ENCODE data around the gene ZBTB7C. TPM values are rescaled to one million over a fixed set of nuclear protein-coding genes. Genes with fewer than 3 reads are reported as not detected.
A peak's percentile ranks its signal among the peaks of the same experiment; 100 is the strongest.

The ZBTB7C gene
- polyA plus RNA-seq, 1 of the 3 experiments (the other 2 are of a cell fraction) = 0.05 TPM

GRCh38 chr18:48405978-48406377 is 3.2 kb downstream of the ZBTB7C start (continued):
- no peak for TF ChIP-seq TAF1 (IDR thresholded peaks at IDR 0.05; ENCODE audit: borderline replicate concordance, low read depth, low read length)
- TF ChIP-seq MAX (IDR thresholded peaks at IDR 0.05; ENCODE audit: low read depth) = no peak
- no peak for TF ChIP-seq NFIC (IDR thresholded peaks at IDR 0.05; ENCODE audit: borderline replicate concordance)
- TF ChIP-seq EP300 (IDR thresholded peaks at IDR 0.05; ENCODE audit: borderline replicate concordance in 1 of 2, low read depth in 1 of 2, low read length in 1 of 2) = no peak
- TF ChIP-seq SMC3 (IDR thresholded peaks at IDR 0.05; ENCODE audit: low read depth, low read length) = no peak
- no peak for TF ChIP-seq POLR2AphosphoS5 (IDR thresholded peaks at IDR 0.05; ENCODE audit: low read depth, low read length)
- no peak for TF ChIP-seq GATA2 (CRISPR knock-in tag; IDR thresholded peaks at IDR 0.05)
- no peak for TF ChIP-seq MEF2A (IDR thresholded peaks at IDR 0.05; ENCODE audit: borderline replicate concordance, low read depth)
- TF ChIP-seq USF1 (IDR thresholded peaks at IDR 0.05; ENCODE audit: borderline replicate concordance, low read depth) = no peak
- TF ChIP-seq TEAD4 (IDR thresholded peaks at IDR 0.05; ENCODE audit: borderline replicate concordance, insufficient read depth) = no peak
- TF ChIP-seq, protein P1, sequence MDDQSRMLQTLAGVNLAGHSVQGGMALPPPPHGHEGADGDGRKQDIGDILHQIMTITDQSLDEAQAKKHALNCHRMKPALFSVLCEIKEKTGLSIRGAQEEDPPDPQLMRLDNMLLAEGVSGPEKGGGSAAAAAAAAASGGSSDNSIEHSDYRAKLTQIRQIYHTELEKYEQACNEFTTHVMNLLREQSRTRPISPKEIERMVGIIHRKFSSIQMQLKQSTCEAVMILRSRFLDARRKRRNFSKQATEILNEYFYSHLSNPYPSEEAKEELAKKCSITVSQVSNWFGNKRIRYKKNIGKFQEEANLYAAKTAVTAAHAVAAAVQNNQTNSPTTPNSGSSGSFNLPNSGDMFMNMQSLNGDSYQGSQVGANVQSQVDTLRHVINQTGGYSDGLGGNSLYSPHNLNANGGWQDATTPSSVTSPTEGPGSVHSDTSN (IDR thresholded peaks at IDR 0.05) = no peak
- no peak for TF ChIP-seq RAD21 (IDR thresholded peaks at IDR 0.05; ENCODE audit: low read length)

- no peak overlapping the region; the same call in 1 of the 2 replicates for H3K4me2 ChIP-seq
- CTCF ChIA-PET = interaction anchor here (0.7 to 2.8 kb wide), 3 partner anchors 15 to 382 kb away, joined by 3 to 13 read pairs (median 3); no protein-coding TSS in a partner anchor
- peak; percentile 42 for DNase-seq
Observed at GRCh38 chr18:48404716-48405507, 4.3 kb downstream of the ZBTB7C start.

More at GRCh38 chr18:48404716-48405507, 4.3 kb downstream of the ZBTB7C start:
- Histone ChIP-seq H4K20me1 (ENCODE audit: insufficient read depth) (no peaks in the 10 kb centered on the region), H3K9me3 (no peaks in the 10 kb centered on the region), H3K27me3 (ENCODE audit: insufficient read depth) (peaks cover 17% of the 10 kb centered on the region), H3K27ac (ENCODE audit: low read depth in 2 of 2, low read length in 1 of 2) (no peak overlapping the region), H3K9ac (no peak overlapping the region), H3K79me2 (ENCODE audit: insufficient read depth) (no peaks in the 10 kb centered on the region), H3K4me3 (ENCODE audit: low read depth in 2 of 2, low read length in 1 of 2) (no peak overlapping the region), H3K4me1 (ENCODE audit: control insufficient read depth in 1 of 2, insufficient read depth in 2 of 2, low read depth in 1 of 2, low read length in 1 of 2) (peaks cover 0 to 35% of the 10 kb centered on the region in 2 experiments; a peak in 1 of 4 replicates), H3K9me2 (no peaks in the 10 kb centered on the region), H3K36me3 (replicated peaks in 1 of 2; ENCODE audit: control insufficient read depth in 1 of 2, insufficient read depth in 2 of 2, low read length in 1 of 2) (no peaks in the 10 kb centered on the region), H2AFZ (ENCODE audit: low read depth) (no peak overlapping the region), H3F3A (replicated peaks; ENCODE audit: insufficient read depth) (no peaks in the 10 kb centered on the region)
- POLR2A ChIA-PET = no interaction called here
- TF ChIP-seq FOSL2 (IDR thresholded peaks at IDR 0.05; ENCODE audit: borderline replicate concordance, low read depth) (peak; percentile 51; the same call in 1 of the 2 replicates), JUND (IDR thresholded peaks at IDR 0.05) (0 out of 2 replicates have a peak, but pooled peaks have one; percentile 18), MAX (IDR thresholded peaks at IDR 0.05; ENCODE audit: low read depth) (no peak)
- WGBS (ENCODE audit: low lambda C conversion rate) = 42% methylated on average over 8 of the region's 8 CpGs

Data from SK-N-SH (cell line).